ENCODE data around the gene SNRPA1.

DNA sequence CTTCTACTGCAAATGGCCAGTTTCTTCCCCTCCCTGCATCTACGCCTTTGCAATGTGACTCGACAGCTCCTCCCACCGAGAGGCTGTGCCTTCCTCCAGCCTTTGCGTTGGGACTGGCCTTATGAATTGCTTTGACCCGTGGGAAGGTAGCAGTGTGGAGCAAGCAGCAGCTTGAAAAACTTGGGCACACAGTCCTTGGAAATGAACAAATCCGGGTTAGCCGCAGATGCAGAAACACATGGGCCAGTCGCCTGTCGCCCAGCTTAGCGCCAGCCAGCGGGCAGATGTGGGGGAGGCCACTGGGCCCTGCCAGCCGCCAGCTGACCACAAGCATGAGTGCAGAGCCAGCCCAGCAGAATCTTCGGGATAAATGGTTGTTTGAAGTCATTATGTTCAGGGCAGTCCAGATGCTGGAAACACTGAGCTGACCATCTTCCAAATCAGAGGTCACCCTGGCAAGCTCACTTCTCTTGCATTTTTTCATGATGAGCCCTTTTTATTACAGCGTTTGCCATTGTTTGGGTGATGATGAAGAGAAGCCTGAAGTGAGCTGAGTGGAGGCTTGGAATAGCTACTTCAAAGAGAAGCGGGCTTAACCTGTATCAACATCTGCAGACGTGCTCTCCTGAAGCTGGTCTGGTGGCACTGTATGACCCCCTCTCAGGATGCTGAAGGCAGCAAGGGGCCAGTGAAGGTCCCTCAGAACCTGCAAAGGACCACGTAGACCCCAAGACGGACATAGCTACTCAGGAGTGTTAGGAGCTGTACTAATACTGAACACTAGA, 27.5 kb downstream of the SNRPA1 start:
- TF ChIP-seq EZH2phosphoT487 (conservative IDR thresholded peaks at IDR 0.05; ENCODE audit: low read length): no peak
- TF ChIP-seq CTCF (IDR thresholded peaks at IDR 0.05; ENCODE audit: insufficient read depth, low read length, poor library complexity, severe bottlenecking): no peak
